WTC11 (cell line): ENCODE data around the gene TAF1B. TPM values are rescaled to one million over a fixed set of nuclear protein-coding genes. Genes with fewer than 3 reads are reported as not detected.

Experiments
- ATAC-seq: fragments of 200-7000 bp; cut with Tn5 transposase; 2 replicates; pipeline ENCODE4 v1.10.0; 2021; ENCODE audit warnings: mild to moderate bottlenecking, moderate library complexity
- CTCF ChIA-PET: fragments of 300-600 bp; sonication (Branson Sonifier 250); formaldehyde crosslinking; loops from one replicate; lab custom pipeline; 2021; ENCODE audit warnings: antibody characterized with exemption; lab: Charles Lee
- POLR2A ChIA-PET: fragments of 350-600 bp; sonication (Branson Sonifier 250); formaldehyde crosslinking; loops from one replicate; lab custom pipeline; 2021; ENCODE audit warnings: antibody characterized with exemption; lab: Charles Lee
- DNase-seq: peaks from one replicate; pipeline ENCODE4 v3.0.0; 2021; ENCODE audit warnings: low spot score
- H3K27ac Mint-ChIP-seq: 2 replicates; pipeline ENCODE4 v1.8.0; 2021; ENCODE audit warnings: mixed read lengths
- H3K27me3 Mint-ChIP-seq: 2 replicates; pipeline ENCODE4 v1.8.0; 2021; ENCODE audit warnings: low read depth, mild to moderate bottlenecking, moderate library complexity, mixed read lengths
- H3K36me3 Mint-ChIP-seq: 2 replicates; pipeline ENCODE4 v1.8.0; 2021; ENCODE audit warnings: mixed read lengths
- H3K4me1 Mint-ChIP-seq: 2 replicates; pipeline ENCODE4 v1.8.0; 2022; ENCODE audit warnings: mixed read lengths
- H3K4me3 Mint-ChIP-seq: 2 replicates; pipeline ENCODE4 v1.8.0; 2021; ENCODE audit warnings: mild to moderate bottlenecking, moderate library complexity, mixed read lengths
- H3K9me3 Mint-ChIP-seq: 2 replicates; pipeline ENCODE4 v1.8.0; 2021; ENCODE audit warnings: mixed read lengths
- ATF3 ChIP-seq: sonication (generic); formaldehyde crosslinking; conservative IDR thresholded peaks from 2 replicates; pipeline ENCODE4 v1.8.1; 2022; ENCODE audit warnings: mild to moderate bottlenecking, missing genetic modification reagents
- E2F1 ChIP-seq: sonication (generic); formaldehyde crosslinking; IDR thresholded peaks from 2 replicates; pipeline ENCODE4 v1.8.0; 2022; ENCODE audit warnings: mild to moderate bottlenecking, missing genetic modification reagents
- EMX1 ChIP-seq: fragments of 250-450 bp; sonication (Bioruptor Pico); IDR thresholded peaks from 2 replicates; pipeline ENCODE4 v1.8.0; 2021; ENCODE audit warnings: mild to moderate bottlenecking
- FOXJ3 ChIP-seq: sonication (generic); formaldehyde crosslinking; IDR thresholded peaks from 2 replicates; pipeline ENCODE4 v1.9.0; 2021; ENCODE audit warnings: missing genetic modification reagents, mild to moderate bottlenecking, borderline replicate concordance
- IRF1 ChIP-seq: sonication (generic); formaldehyde crosslinking; IDR thresholded peaks from 2 replicates; pipeline ENCODE4 v1.8.0; 2023; ENCODE audit warnings: missing genetic modification reagents
- JAZF1 ChIP-seq: fragments of 250-450 bp; sonication (Bioruptor Pico); IDR thresholded peaks from 2 replicates; pipeline ENCODE4 v1.9.0; 2021; ENCODE audit warnings: moderate library complexity, mild to moderate bottlenecking, inconsistent platforms
- MLX ChIP-seq: sonication (generic); formaldehyde crosslinking; IDR thresholded peaks from 2 replicates; pipeline ENCODE4 v1.8.1; 2023; ENCODE audit warnings: mild to moderate bottlenecking, missing genetic modification reagents, moderate library complexity
- NR1H2 ChIP-seq: sonication (generic); formaldehyde crosslinking; IDR thresholded peaks from 2 replicates; pipeline ENCODE4 v1.9.0; 2021; ENCODE audit warnings: mild to moderate bottlenecking, moderate library complexity, missing genetic modification reagents
- PRRX2 ChIP-seq: fragments of 250-450 bp; sonication (Bioruptor Pico); IDR thresholded peaks from 2 replicates; pipeline ENCODE4 v1.8.0; 2021; ENCODE audit warnings: mild to moderate bottlenecking
- RELA ChIP-seq: sonication (generic); formaldehyde crosslinking; IDR thresholded peaks from 2 replicates; pipeline ENCODE4 v1.8.1; 2022; ENCODE audit warnings: missing genetic modification reagents, mild to moderate bottlenecking, borderline replicate concordance
- SMAD4 ChIP-seq: sonication (generic); formaldehyde crosslinking; IDR thresholded peaks from 2 replicates; pipeline ENCODE4 v1.8.0; 2022; ENCODE audit warnings: mild to moderate bottlenecking, missing genetic modification reagents
- TEAD1 ChIP-seq: sonication (generic); formaldehyde crosslinking; IDR thresholded peaks from 2 replicates; pipeline ENCODE4 v1.8.0; 2022; ENCODE audit warnings: mild to moderate bottlenecking, missing genetic modification reagents
- USF1 ChIP-seq: sonication (generic); formaldehyde crosslinking; IDR thresholded peaks from 2 replicates; pipeline ENCODE4 v1.8.0; 2022; ENCODE audit warnings: mild to moderate bottlenecking, missing genetic modification reagents
- ZNF232 ChIP-seq: sonication (generic); formaldehyde crosslinking; IDR thresholded peaks from 2 replicates; pipeline ENCODE4 v1.8.0; 2022; ENCODE audit warnings: mild to moderate bottlenecking, missing genetic modification reagents
- ZNF317 ChIP-seq: sonication (generic); formaldehyde crosslinking; IDR thresholded peaks from 2 replicates; pipeline ENCODE4 v1.8.1; 2023; ENCODE audit warnings: low read depth, mild to moderate bottlenecking, moderate library complexity, missing genetic modification reagents, borderline replicate concordance
- ZNF416 ChIP-seq: fragments of 250-450 bp; sonication (Bioruptor Pico); IDR thresholded peaks from 2 replicates; pipeline ENCODE4 v1.9.0; 2021; ENCODE audit warnings: mild to moderate bottlenecking, inconsistent platforms
- ZNF423 ChIP-seq: fragments of 250-450 bp; sonication (Bioruptor Pico); IDR thresholded peaks from 2 replicates; pipeline ENCODE4 v2.1.2; 2022; ENCODE audit warnings: mild to moderate bottlenecking, moderate library complexity
- ZNF532 ChIP-seq: fragments of 250-450 bp; sonication (Bioruptor Pico); IDR thresholded peaks from 2 replicates; pipeline ENCODE4 v1.9.0; 2021; ENCODE audit warnings: mild to moderate bottlenecking, borderline replicate concordance
- ZNF671 ChIP-seq: fragments of 250-450 bp; sonication (Bioruptor Pico); IDR thresholded peaks from 2 replicates; pipeline ENCODE4 v1.8.0; 2021; ENCODE audit warnings: mild to moderate bottlenecking
- total RNA-seq: library from RNA; stranded (reverse); gene quantifications from 3 replicates; pipeline ENCODE4 v1.2.3, GENCODE V29; 2021

Gene TAF1B
- total RNA-seq, 1 experiment from 2014 or later = 28.8 TPM

GRCh38 chr2:9797086-9797485 lies 46.2 kb upstream of the TAF1B start:
- ChIA-PET POLR2A (no interaction called here), CTCF (interaction anchor here (0.6 to 7.5 kb wide), 9 partner anchors 10 to 275 kb away, joined by 3 to 130 read pairs (median 5); no protein-coding TSS in a partner anchor)
- H3K4me3 Mint-ChIP-seq = no peak overlapping the region
- H3K36me3 Mint-ChIP-seq = no peaks in the 10 kb centered on the region
- H3K4me1 Mint-ChIP-seq = peaks cover 22% of the 10 kb centered on the region
- no peaks in the 10 kb centered on the region for H3K9me3 Mint-ChIP-seq
- DNase-seq (no peak), ATAC-seq (no peak)
- no peak overlapping the region for H3K27ac Mint-ChIP-seq
- TF ChIP-seq JAZF1 (CRISPR knock-in tag) (no peak), ATF3 (CRISPR knock-in tag) (no peak), NR1H2 (no peak), E2F1 (CRISPR knock-in tag) (no peak), TEAD1 (no peak), RELA (CRISPR knock-in tag) (no peak), PRRX2 (CRISPR knock-in tag) (no peak), ZNF317 (CRISPR knock-in tag) (no peak), SMAD4 (CRISPR knock-in tag) (no peak), ZNF416 (CRISPR knock-in tag) (no peak), EMX1 (CRISPR knock-in tag) (no peak), USF1 (CRISPR knock-in tag) (no peak), ZNF232 (CRISPR knock-in tag) (no peak), ZNF532 (CRISPR knock-in tag) (no peak), ZNF423 (CRISPR knock-in tag) (no peak), FOXJ3 (CRISPR knock-in tag) (no peak), ZNF671 (no peak), MLX (CRISPR knock-in tag) (no peak), IRF1 (CRISPR knock-in tag) (no peak)
- H3K27me3 Mint-ChIP-seq = no peaks in the 10 kb centered on the region
